ENCODE measurements around the gene PGAP1. TPM values are rescaled to one million over a fixed set of nuclear protein-coding genes. Genes with fewer than 3 reads are reported as not detected.

PGAP1 gene, protein sequence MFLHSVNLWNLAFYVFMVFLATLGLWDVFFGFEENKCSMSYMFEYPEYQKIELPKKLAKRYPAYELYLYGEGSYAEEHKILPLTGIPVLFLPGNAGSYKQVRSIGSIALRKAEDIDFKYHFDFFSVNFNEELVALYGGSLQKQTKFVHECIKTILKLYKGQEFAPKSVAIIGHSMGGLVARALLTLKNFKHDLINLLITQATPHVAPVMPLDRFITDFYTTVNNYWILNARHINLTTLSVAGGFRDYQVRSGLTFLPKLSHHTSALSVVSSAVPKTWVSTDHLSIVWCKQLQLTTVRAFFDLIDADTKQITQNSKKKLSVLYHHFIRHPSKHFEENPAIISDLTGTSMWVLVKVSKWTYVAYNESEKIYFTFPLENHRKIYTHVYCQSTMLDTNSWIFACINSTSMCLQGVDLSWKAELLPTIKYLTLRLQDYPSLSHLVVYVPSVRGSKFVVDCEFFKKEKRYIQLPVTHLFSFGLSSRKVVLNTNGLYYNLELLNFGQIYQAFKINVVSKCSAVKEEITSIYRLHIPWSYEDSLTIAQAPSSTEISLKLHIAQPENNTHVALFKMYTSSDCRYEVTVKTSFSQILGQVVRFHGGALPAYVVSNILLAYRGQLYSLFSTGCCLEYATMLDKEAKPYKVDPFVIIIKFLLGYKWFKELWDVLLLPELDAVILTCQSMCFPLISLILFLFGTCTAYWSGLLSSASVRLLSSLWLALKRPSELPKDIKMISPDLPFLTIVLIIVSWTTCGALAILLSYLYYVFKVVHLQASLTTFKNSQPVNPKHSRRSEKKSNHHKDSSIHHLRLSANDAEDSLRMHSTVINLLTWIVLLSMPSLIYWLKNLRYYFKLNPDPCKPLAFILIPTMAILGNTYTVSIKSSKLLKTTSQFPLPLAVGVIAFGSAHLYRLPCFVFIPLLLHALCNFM
- 2.2 and 3.4 TPM in 2 replicates for total RNA-seq

DNA sequence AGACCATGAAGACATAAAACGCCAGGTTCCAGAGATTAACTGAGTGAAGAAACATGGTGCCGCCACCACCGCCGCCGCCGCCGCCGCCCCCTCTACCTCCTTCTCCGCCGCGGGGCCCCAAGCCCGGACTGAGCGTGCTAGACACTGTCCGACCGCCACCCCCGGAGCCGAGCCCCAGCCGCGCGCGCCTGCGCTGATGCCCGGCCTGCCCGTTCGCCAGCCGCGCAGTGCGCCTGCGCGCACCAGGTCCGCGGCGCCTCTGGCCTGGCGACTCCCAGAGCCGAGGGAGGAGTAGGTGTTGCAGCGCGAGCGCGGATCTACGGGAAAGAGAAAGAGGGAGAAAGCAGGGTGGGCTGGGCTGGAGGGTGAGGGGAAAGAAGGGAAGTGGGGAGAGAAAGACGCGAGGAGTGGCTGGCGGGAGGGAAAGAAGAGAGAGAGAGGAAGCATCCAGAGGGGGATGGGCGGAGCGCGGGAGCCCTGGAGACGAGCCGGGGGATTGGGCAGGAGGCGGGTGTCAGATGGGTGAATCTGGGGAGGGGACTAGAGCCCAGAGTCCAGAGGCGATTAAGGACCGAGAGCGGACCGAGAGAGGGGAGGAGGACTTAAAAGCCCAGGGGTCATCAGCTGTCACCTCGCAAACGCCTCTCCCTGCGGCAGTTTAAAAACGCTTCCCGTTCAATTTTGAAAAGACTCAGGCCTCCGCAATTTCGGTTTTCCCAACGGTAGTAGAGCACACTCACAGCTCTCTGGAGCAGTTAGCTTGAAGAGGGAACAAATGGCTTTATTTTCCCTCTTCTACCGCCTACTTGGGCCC, at the start of gene PGAP1:
TSS of gene PGAP1 (minus strand) at position 146 of the 814 bp plus-strand sequence. CDS start at position 55, 91 bp downstream.

DNA sequence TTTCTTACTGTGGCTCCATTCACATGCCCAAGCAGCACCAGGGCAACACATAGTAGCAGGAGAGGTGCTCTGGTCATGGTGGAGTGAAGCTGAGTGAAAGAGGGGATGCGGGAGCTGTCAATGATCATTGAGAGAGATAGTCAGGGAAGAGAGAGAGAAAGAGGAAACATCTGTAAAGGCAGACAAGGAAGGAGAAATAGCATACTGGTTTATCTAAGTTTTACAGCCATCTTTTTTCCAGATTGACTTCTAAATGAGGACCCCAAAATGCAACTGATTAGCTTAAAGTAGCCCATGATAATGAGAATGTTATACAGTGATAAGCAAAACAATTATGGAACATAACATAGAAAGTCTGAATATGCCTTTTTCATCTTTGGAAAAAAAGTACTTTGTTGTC, 117.2 kb downstream of the PGAP1 start, which contains the start of gene C2orf66:
TSS of gene C2orf66 (minus strand) at position 96 of the 400 bp plus-strand sequence. CDS start at position 77, 19 bp downstream.

Other genes starting within 250 kb of the PGAP1 start
- 33.2 and 45.1 TPM in 2 replicates for gene GTF3C3, start 127.0 kb downstream of the PGAP1 start, total RNA-seq
- gene C2orf66, start 117.4 kb downstream of the PGAP1 start, total RNA-seq, result 0.09 TPM in 1 of 2 replicates, not detected in the other